Lung (tissue), 12 donors: ENCODE measurements around the gene COL15A1. TPM values are rescaled to one million over a fixed set of nuclear protein-coding genes. Genes with fewer than 3 reads are reported as not detected.
A peak's percentile ranks its signal among the peaks of the same experiment; 100 is the strongest.

Source experiments
- ATAC-seq: fragments of 200-7000 bp; cut with Tn5 transposase; one replicate; pipeline ENCODE4 v1.9.1; 2020; ENCODE audit warnings: moderate number of reproducible peaks; ENCODE audit not compliant: insufficient read depth, low FRiP score
- DNase-seq, 3 donors: peaks; one replicate each; pipeline ENCODE4 v3.0.0-alpha.2; 2013 to 2017
- H3K27ac ChIP-seq, 2 donors: one replicate each; pipeline ENCODE4 v1.5.1; 2013; ENCODE audit warnings: mild to moderate bottlenecking in 2 of 2, moderate library complexity in 2 of 2, control low read depth in 1 of 2, inconsistent platforms in 1 of 2, low read depth in 1 of 2, low read length in 1 of 2
- H3K27me3 ChIP-seq, 3 donors: one replicate each; pipeline ENCODE4 v1.5.1; 2013; ENCODE audit warnings: low read length in 2 of 3; ENCODE audit not compliant: control insufficient read depth in 3 of 3, insufficient read depth in 3 of 3
- H3K36me3 ChIP-seq, 4 donors: one replicate each; pipeline ENCODE4 v1.5.1; 2013; ENCODE audit warnings: low read length in 4 of 4, mild to moderate bottlenecking in 1 of 4, moderate library complexity in 1 of 4; ENCODE audit not compliant: control insufficient read depth in 4 of 4, insufficient read depth in 4 of 4
- H3K4me1 ChIP-seq, 5 donors: one replicate each; pipeline ENCODE4 v1.5.1; 2013; ENCODE audit warnings: low read length in 5 of 5, mild to moderate bottlenecking in 2 of 5, moderate library complexity in 1 of 5; ENCODE audit not compliant: control insufficient read depth in 5 of 5, insufficient read depth in 5 of 5
- H3K4me3 ChIP-seq: one replicate; pipeline ENCODE4 v1.5.1; 2013; ENCODE audit warnings: mild to moderate bottlenecking, control low read depth, moderate library complexity
- H3K9ac ChIP-seq, 2 donors: one replicate each; pipeline ENCODE4 v1.5.1; 2013; ENCODE audit warnings: low read length in 2 of 2, control low read depth in 1 of 2; ENCODE audit not compliant: insufficient read depth in 1 of 2
- H3K9me3 ChIP-seq, 4 donors: one replicate each; pipeline ENCODE4 v1.5.1; 2013; ENCODE audit warnings: low read length in 3 of 4, mild to moderate bottlenecking in 1 of 4, moderate library complexity in 1 of 4; ENCODE audit not compliant: control insufficient read depth in 4 of 4, insufficient read depth in 3 of 4
- CTCF ChIP-seq: IDR thresholded peaks from 2 replicates; pipeline ENCODE4 v1.5.1; 2012; ENCODE audit warnings: mild to moderate bottlenecking; ENCODE audit errors: control extremely low read depth, extremely low read depth
- WGBS, 2 donors: extraction: QIAGEN DNeasy Blood & Tissue Kit; methylation state at CpG; one replicate each; pipeline ENCODE4 v1.1.7; 2013; 5-methylcytosine and 5-hydroxymethylcytosine counted together
- polyA plus RNA-seq, 2 donors: library from polyadenylated mRNA; stranded (reverse); fragments of 200-250 nt; gene quantifications; one replicate each; pipeline ENCODE4 v1.2.1, GENCODE V29; 2013
- total RNA-seq, 2 donors: library from RNA; depleted of rRNA in 1 of 2; stranded (reverse); fragments of >200 nt in 1 of 2; gene quantifications; one replicate each; pipeline ENCODE4 v1.2.1, GENCODE V29; 2014 to 2021
- donor health status: control.
- donor health status: control.
- donor health status: Bipolar disorder and iron deficiency.
- donor health status: healthy.
- donor health status: DM: yes; HTN: yes; CAD: no.

COL15A1 gene
- total and polyA plus RNA-seq, 4 donors, result 2.9 to 40.5 (median 8.5) TPM

GRCh38 chr9:98970532-98971041 lies 26.9 kb downstream of the COL15A1 start:
- WGBS, 2 donors, result 95 to 98% methylated on average over 7 of the region's 7 CpGs
- ATAC-seq, result no peak
- Histone ChIP-seq H3K36me3 (no peaks in the 10 kb centered on the region), H3K4me1 (peaks cover 0 to 7% (median 4%) of the 10 kb centered on the region in 5 donors), H3K27ac (peak overlapping the region in 1 of 2 donors; percentile 58), H3K9ac (no peak overlapping the region), H3K27me3 (peaks cover 0 to 3% (median 0%) of the 10 kb centered on the region in 3 donors), H3K4me3 (no peak overlapping the region), H3K9me3 (no peaks in the 10 kb centered on the region)
- no peak for DNase-seq
- TF ChIP-seq CTCF, result no peak

GRCh38 chr9:98971168-98971914 lies 27.6 kb downstream of the COL15A1 start:
- 89 to 91% methylated on average over 20 of the region's 20 CpGs for WGBS, 2 donors
- no peak for TF ChIP-seq CTCF
- H3K4me3 ChIP-seq, result no peak overlapping the region
- peaks cover 0 to 3% (median 0%) of the 10 kb centered on the region in 3 donors for H3K27me3 ChIP-seq
- DNase-seq (no peak), ATAC-seq (no peak)
- H3K27ac ChIP-seq, result peak overlapping the region in 1 of 2 donors; percentile 58
- no peak overlapping the region for H3K9ac ChIP-seq
- H3K36me3 ChIP-seq, result no peaks in the 10 kb centered on the region
- H3K4me1 ChIP-seq, result peaks cover 0 to 7% (median 4%) of the 10 kb centered on the region in 5 donors
- H3K9me3 ChIP-seq, result no peaks in the 10 kb centered on the region

GRCh38 chr9:98971915-98972223 lies 28.2 kb downstream of the COL15A1 start:
- Histone ChIP-seq H3K9me3 (no peaks in the 10 kb centered on the region), H3K27ac (peak overlapping the region in 1 of 2 donors; percentile 45), H3K4me1 (peaks cover 0 to 7% (median 4%) of the 10 kb centered on the region in 5 donors), H3K9ac (no peak overlapping the region), H3K27me3 (peaks cover 0 to 3% (median 0%) of the 10 kb centered on the region in 3 donors), H3K4me3 (no peak overlapping the region), H3K36me3 (no peaks in the 10 kb centered on the region)
- DNase-seq, result no peak
- TF ChIP-seq CTCF, result no peak
- no peak for ATAC-seq
- 91 to 93% methylated on average over 6 of the region's 6 CpGs for WGBS, 2 donors

GRCh38 chr9:98972716-98973115 lies 29.0 kb downstream of the COL15A1 start:
- TF ChIP-seq CTCF, result no peak
- Histone ChIP-seq H3K4me3 (no peak overlapping the region), H3K4me1 (peaks cover 0 to 7% (median 4%) of the 10 kb centered on the region in 5 donors), H3K27me3 (peaks cover 0 to 3% (median 0%) of the 10 kb centered on the region in 3 donors), H3K36me3 (no peaks in the 10 kb centered on the region), H3K9ac (no peak overlapping the region), H3K9me3 (no peaks in the 10 kb centered on the region), H3K27ac (no peak overlapping the region)
- WGBS, 2 donors, result 46 to 48% methylated on average over 3 of the region's 3 CpGs
- ATAC-seq (no peak), DNase-seq (no peak)
